Stimulated activated naive B cell treated with anti-CD40 and anti-IgM and Interleukin-4, amounts not matched to agents 10 μg/mL and 1 μg/mL and 100 μg/mL, for 72 hours (primary cell): ENCODE measurements around the gene ZNF891.
A peak's percentile ranks its signal among the peaks of the same experiment; 100 is the strongest.

ENCODE experiments used
- ATAC-seq, 2 donors: fragments of 150-1000 bp; cut with Tn5 transposase; replicated peaks; 2 replicates each; pipeline ENCODE4 v1.10.0; 2021; ENCODE audit warnings: moderate library complexity in 1 of 2
- DNase-seq: peaks from one replicate; pipeline ENCODE4 v3.0.0; 2021
- H3K27ac Mint-ChIP-seq: one replicate; pipeline ENCODE4 v1.8.0; 2022; ENCODE audit warnings: mild to moderate bottlenecking, mixed read lengths
- H3K27me3 Mint-ChIP-seq, 2 donors: one replicate each; pipeline ENCODE4 v1.8.0; 2022; ENCODE audit warnings: mixed read lengths in 2 of 2
- H3K36me3 Mint-ChIP-seq, 2 donors: one replicate each; pipeline ENCODE4 v1.8.0; 2022; ENCODE audit warnings: mixed read lengths in 2 of 2, mild to moderate bottlenecking in 1 of 2
- H3K4me1 Mint-ChIP-seq, 2 donors: one replicate each; pipeline ENCODE4 v1.8.0; 2022; ENCODE audit warnings: mixed read lengths in 2 of 2, mild to moderate bottlenecking in 1 of 2
- H3K4me3 Mint-ChIP-seq, 2 donors: one replicate each; pipeline ENCODE4 v1.8.0; 2022; ENCODE audit warnings: mild to moderate bottlenecking in 2 of 2, mixed read lengths in 2 of 2, moderate library complexity in 1 of 2
- H3K9me3 Mint-ChIP-seq, 2 donors: one replicate each; pipeline ENCODE4 v1.8.0; 2022; ENCODE audit warnings: mixed read lengths in 2 of 2, mild to moderate bottlenecking in 1 of 2

ZNF891 gene

GRCh38 chr12:133130038-133130807 is at the start of gene ZNF891, which contains the start of gene ZNF10:
Gene ZNF891 (minus strand): TSS chr12:133130274. CDS start chr12:133121918, 8,356 bp downstream.
Gene ZNF10 (plus strand): TSS chr12:133130627. CDS start chr12:133144493, 13,866 bp downstream.
- peaks cover 6 to 11% of the 10 kb centered on the region in 2 donors for H3K4me1 Mint-ChIP-seq
- peak; percentile 96 for DNase-seq
- peak within 1 kb of the TSS; percentile 96 to 100 for H3K4me3 Mint-ChIP-seq
- no peaks in the 10 kb centered on the region for H3K27me3 Mint-ChIP-seq
- peak; percentile 95 for ATAC-seq
- peaks cover 39 to 65% of the 10 kb centered on the region in 2 donors for H3K36me3 Mint-ChIP-seq
- peaks cover 18 to 27% of the 10 kb centered on the region in 2 donors for H3K9me3 Mint-ChIP-seq
- peak within 1 kb of the TSS; percentile 100 for H3K27ac Mint-ChIP-seq

GRCh38 chr12:133174901-133175300 is 44.8 kb upstream of the ZNF891 start:
- H3K9me3 Mint-ChIP-seq, result peaks cover 41 to 45% of the 10 kb centered on the region in 2 donors
- no peak for DNase-seq
- H3K4me1 Mint-ChIP-seq, result no peaks in the 10 kb centered on the region
- peaks cover 11 to 30% of the 10 kb centered on the region in 2 donors for H3K36me3 Mint-ChIP-seq
- peaks cover 8 to 25% of the 10 kb centered on the region in 2 donors for H3K27me3 Mint-ChIP-seq
- no peak overlapping the region for H3K27ac Mint-ChIP-seq
- H3K4me3 Mint-ChIP-seq, result no peak overlapping the region
- ATAC-seq, result no peak

GRCh38 chr12:133172491-133172890 is 42.4 kb upstream of the ZNF891 start:
- ATAC-seq, result no peak
- peaks cover 35 to 38% of the 10 kb centered on the region in 2 donors for H3K9me3 Mint-ChIP-seq
- peaks cover 8 to 25% of the 10 kb centered on the region in 2 donors for H3K27me3 Mint-ChIP-seq

GRCh38 chr12:133165776-133166175 is 35.7 kb upstream of the ZNF891 start:
- H3K36me3 Mint-ChIP-seq, result peaks cover 0 to 11% of the 10 kb centered on the region in 2 donors
- no peak overlapping the region for H3K4me3 Mint-ChIP-seq
- ATAC-seq, result no peak
- peaks cover 28 to 32% of the 10 kb centered on the region in 2 donors for H3K9me3 Mint-ChIP-seq
- no peaks in the 10 kb centered on the region for H3K27me3 Mint-ChIP-seq
- no peak for DNase-seq
- no peak overlapping the region for H3K27ac Mint-ChIP-seq
- H3K4me1 Mint-ChIP-seq, result no peaks in the 10 kb centered on the region

More at GRCh38 chr12:133172491-133172890, 42.4 kb upstream of the ZNF891 start:
- DNase-seq, result no peak
- H3K36me3 Mint-ChIP-seq, result peaks cover 4 to 23% of the 10 kb centered on the region in 2 donors
- no peak overlapping the region for H3K4me3 Mint-ChIP-seq
- no peak overlapping the region for H3K27ac Mint-ChIP-seq
- H3K4me1 Mint-ChIP-seq, result no peaks in the 10 kb centered on the region

GRCh38 chr12:133156125-133156690 is 26.1 kb upstream of the ZNF891 start:
- Mint-ChIP-seq H3K27me3 (no peaks in the 10 kb centered on the region), H3K4me1 (no peaks in the 10 kb centered on the region), H3K27ac (peak overlapping the region; percentile 14), H3K4me3 (no peak overlapping the region), H3K36me3 (peaks cover 81 to 90% of the 10 kb centered on the region in 2 donors), H3K9me3 (peaks cover 37 to 38% of the 10 kb centered on the region in 2 donors)
- ATAC-seq, result no peak
- DNase-seq, result no peak

GRCh38 chr12:133145981-133146380 is 15.9 kb upstream of the ZNF891 start:
- Mint-ChIP-seq H3K9me3 (peaks cover 38 to 40% of the 10 kb centered on the region in 2 donors), H3K27ac (no peak overlapping the region), H3K36me3 (peaks cover 70 to 85% of the 10 kb centered on the region in 2 donors), H3K4me1 (no peaks in the 10 kb centered on the region), H3K27me3 (no peaks in the 10 kb centered on the region), H3K4me3 (no peak overlapping the region)
- ATAC-seq (no peak), DNase-seq (no peak)

GRCh38 chr12:133135747-133136146 is 5.7 kb upstream of the ZNF891 start:
- Mint-ChIP-seq H3K4me1 (peaks cover 0 to 5% of the 10 kb centered on the region in 2 donors), H3K9me3 (peaks cover 40 to 47% of the 10 kb centered on the region in 2 donors), H3K27ac (no peak overlapping the region), H3K27me3 (no peaks in the 10 kb centered on the region), H3K36me3 (peaks cover 69 to 86% of the 10 kb centered on the region in 2 donors), H3K4me3 (no peak overlapping the region)
- DNase-seq (no peak), ATAC-seq (no peak)

GRCh38 chr12:133130808-133131128 is 694 bp upstream of the ZNF891 start:
- peaks cover 21 to 32% of the 10 kb centered on the region in 2 donors for H3K9me3 Mint-ChIP-seq
- H3K27ac Mint-ChIP-seq, result peak overlapping the region; percentile 100
- ATAC-seq (peak; percentile 17 to 23), DNase-seq (peak; percentile 47)
- H3K27me3 Mint-ChIP-seq, result no peaks in the 10 kb centered on the region
- peak overlapping the region; percentile 96 to 100 for H3K4me3 Mint-ChIP-seq
- H3K36me3 Mint-ChIP-seq, result peaks cover 39 to 65% of the 10 kb centered on the region in 2 donors
- peaks cover 6 to 11% of the 10 kb centered on the region in 2 donors for H3K4me1 Mint-ChIP-seq

- ATAC-seq (peak; percentile 18 to 33), DNase-seq (no peak)
- Mint-ChIP-seq H3K4me3 (peak overlapping the region; percentile 96 to 100), H3K9me3 (peaks cover 17 to 27% of the 10 kb centered on the region in 2 donors), H3K27me3 (no peaks in the 10 kb centered on the region), H3K36me3 (peaks cover 37 to 62% of the 10 kb centered on the region in 2 donors), H3K27ac (peak overlapping the region; percentile 100), H3K4me1 (peaks cover 8 to 11% of the 10 kb centered on the region in 2 donors)
Observed at GRCh38 chr12:133129368-133130037, 571 bp downstream of the ZNF891 start.

GRCh38 chr12:133124674-133125073 is 5.4 kb downstream of the ZNF891 start:
- Mint-ChIP-seq H3K27ac (no peak overlapping the region), H3K36me3 (peaks cover 52 to 75% of the 10 kb centered on the region in 2 donors), H3K9me3 (peaks cover 24 to 28% of the 10 kb centered on the region in 2 donors), H3K4me1 (peaks cover 5 to 8% of the 10 kb centered on the region in 2 donors), H3K27me3 (no peaks in the 10 kb centered on the region), H3K4me3 (no peak overlapping the region)
- ATAC-seq, result no peak
- no peak for DNase-seq

GRCh38 chr12:133120385-133121191 is 9.5 kb downstream of the ZNF891 start:
- H3K4me1 Mint-ChIP-seq, result peaks cover 0 to 4% of the 10 kb centered on the region in 2 donors
- ATAC-seq (no peak), DNase-seq (no peak)
- H3K36me3 Mint-ChIP-seq, result peaks cover 71 to 85% of the 10 kb centered on the region in 2 donors
- H3K27ac Mint-ChIP-seq, result no peak overlapping the region
- no peaks in the 10 kb centered on the region for H3K27me3 Mint-ChIP-seq
- H3K4me3 Mint-ChIP-seq, result no peak overlapping the region
- H3K9me3 Mint-ChIP-seq, result peaks cover 37 to 39% of the 10 kb centered on the region in 2 donors

GRCh38 chr12:133108150-133108549 is 21.9 kb downstream of the ZNF891 start:
- no peaks in the 10 kb centered on the region for H3K27me3 Mint-ChIP-seq
- H3K27ac Mint-ChIP-seq, result no peak overlapping the region
- DNase-seq (no peak), ATAC-seq (no peak)
- H3K36me3 Mint-ChIP-seq, result peaks cover 75 to 90% of the 10 kb centered on the region in 2 donors
- H3K4me1 Mint-ChIP-seq, result no peaks in the 10 kb centered on the region
- H3K9me3 Mint-ChIP-seq, result peaks cover 30 to 34% of the 10 kb centered on the region in 2 donors
- no peak overlapping the region for H3K4me3 Mint-ChIP-seq

GRCh38 chr12:133107121-133107520 is 23.0 kb downstream of the ZNF891 start:
- Mint-ChIP-seq H3K4me3 (no peak overlapping the region), H3K27me3 (no peaks in the 10 kb centered on the region), H3K9me3 (peaks cover 26 to 35% of the 10 kb centered on the region in 2 donors), H3K4me1 (no peaks in the 10 kb centered on the region), H3K27ac (no peak overlapping the region), H3K36me3 (peaks cover 75 to 95% of the 10 kb centered on the region in 2 donors)
- ATAC-seq, result no peak
- DNase-seq, result no peak
